Body of pancreas (tissue), 4 donors: ENCODE results near the gene DEFB118.

Source experiments
- POLR2A ChIP-seq, 3 donors: fragments of 450-650 bp; IDR thresholded peaks; one replicate each; pipeline ENCODE4 v1.6.1; 2016; ENCODE audit warnings: antibody characterized with exemption in 3 of 3, mild to moderate bottlenecking in 2 of 3
- TF ChIP-seq, protein P1 (sequence below), 7 experiments: fragments of 450-650 bp in 4 of 7; fragments of 200-600 bp in 3 of 7; sonication (generic) in 3 of 7; IDR thresholded peaks; one replicate each; pipeline ENCODE4 v1.5.1; 2016 to 2019; ENCODE audit warnings: antibody characterized with exemption in 7 of 7

DNA sequence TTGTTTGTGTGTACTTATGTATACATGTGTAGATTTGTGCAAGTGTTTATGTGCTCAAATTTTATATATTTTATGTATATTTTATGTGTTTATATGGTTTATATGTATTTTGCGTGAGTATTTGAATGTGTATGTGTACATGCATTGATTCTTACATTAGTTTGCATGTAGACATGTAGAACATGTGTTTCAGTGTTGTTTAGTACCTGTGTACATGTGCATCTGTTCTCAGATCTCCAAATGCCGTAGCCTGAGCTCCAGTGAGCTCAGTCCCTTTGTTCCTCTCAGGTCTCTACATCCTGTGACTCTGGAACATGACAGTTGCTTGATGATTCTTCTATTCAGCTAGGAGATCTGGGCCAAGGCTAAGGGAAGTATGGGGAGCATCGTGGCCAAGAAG is 26.5 kb downstream of the DEFB118 start:
- no peak for TF ChIP-seq POLR2A (IDR thresholded peaks at IDR 0.05)
- TF ChIP-seq, protein P1, sequence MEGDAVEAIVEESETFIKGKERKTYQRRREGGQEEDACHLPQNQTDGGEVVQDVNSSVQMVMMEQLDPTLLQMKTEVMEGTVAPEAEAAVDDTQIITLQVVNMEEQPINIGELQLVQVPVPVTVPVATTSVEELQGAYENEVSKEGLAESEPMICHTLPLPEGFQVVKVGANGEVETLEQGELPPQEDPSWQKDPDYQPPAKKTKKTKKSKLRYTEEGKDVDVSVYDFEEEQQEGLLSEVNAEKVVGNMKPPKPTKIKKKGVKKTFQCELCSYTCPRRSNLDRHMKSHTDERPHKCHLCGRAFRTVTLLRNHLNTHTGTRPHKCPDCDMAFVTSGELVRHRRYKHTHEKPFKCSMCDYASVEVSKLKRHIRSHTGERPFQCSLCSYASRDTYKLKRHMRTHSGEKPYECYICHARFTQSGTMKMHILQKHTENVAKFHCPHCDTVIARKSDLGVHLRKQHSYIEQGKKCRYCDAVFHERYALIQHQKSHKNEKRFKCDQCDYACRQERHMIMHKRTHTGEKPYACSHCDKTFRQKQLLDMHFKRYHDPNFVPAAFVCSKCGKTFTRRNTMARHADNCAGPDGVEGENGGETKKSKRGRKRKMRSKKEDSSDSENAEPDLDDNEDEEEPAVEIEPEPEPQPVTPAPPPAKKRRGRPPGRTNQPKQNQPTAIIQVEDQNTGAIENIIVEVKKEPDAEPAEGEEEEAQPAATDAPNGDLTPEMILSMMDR (IDR thresholded peaks at IDR 0.05), result no peak
